NB4 (cell line): ENCODE data around the gene SH3PXD2A.

Experiments used
- DNase-seq: peaks from one replicate; pipeline ENCODE4 v3.0.0; 2010; ENCODE audit warnings: low read depth
- H3K4me3 ChIP-seq: one replicate; pipeline ENCODE4 v1.5.1; 2011; ENCODE audit warnings: mild to moderate bottlenecking, low read depth, low read length, moderate library complexity
- CTCF ChIP-seq: IDR thresholded peaks from one replicate; pipeline ENCODE4 v1.5.1; 2012; ENCODE audit warnings: low read depth, low read length
- MAX ChIP-seq: IDR thresholded peaks from 2 replicates; pipeline ENCODE4 v1.6.1; 2011; ENCODE audit warnings: low read depth, low read length
- MYC ChIP-seq: IDR thresholded peaks from 2 replicates; pipeline ENCODE4 v1.6.1; 2011; ENCODE audit warnings: low read depth, low read length
- POLR2A ChIP-seq: IDR thresholded peaks from 2 replicates; pipeline ENCODE4 v1.6.1; 2011; ENCODE audit warnings: mild to moderate bottlenecking; ENCODE audit not compliant: insufficient read length; ENCODE audit errors: extremely low read depth

SH3PXD2A gene

GRCh38 chr10:103653581-103654037, 201.8 kb downstream of the SH3PXD2A start:
- H3K4me3 ChIP-seq = no peak overlapping the region
- no peak for DNase-seq

GRCh38 chr10:103652599-103653281, 202.6 kb downstream of the SH3PXD2A start:
- TF ChIP-seq CTCF (no peak), POLR2A (no peak), MYC (no peak), MAX (no peak)
- H3K4me3 ChIP-seq = no peak overlapping the region
- DNase-seq = peak; percentile 30

More at GRCh38 chr10:103653581-103654037, 201.8 kb downstream of the SH3PXD2A start:
- TF ChIP-seq POLR2A (no peak), CTCF (no peak)

GRCh38 chr10:103651783-103652476, 203.4 kb downstream of the SH3PXD2A start:
- H3K4me3 ChIP-seq = no peak overlapping the region
- no peak for DNase-seq
- no peak for TF ChIP-seq MAX
- TF ChIP-seq MYC = no peak
- TF ChIP-seq CTCF = no peak
- no peak for TF ChIP-seq POLR2A

GRCh38 chr10:103651333-103651732, 204.0 kb downstream of the SH3PXD2A start:
- H3K4me3 ChIP-seq = no peak overlapping the region
- TF ChIP-seq POLR2A (no peak), MAX (no peak)
- DNase-seq = no peak

- no peak for TF ChIP-seq POLR2A
- no peak for TF ChIP-seq MAX
- TF ChIP-seq CTCF = no peak
- no peak for TF ChIP-seq MYC
- no peak overlapping the region for H3K4me3 ChIP-seq
- DNase-seq = no peak
Observed at GRCh38 chr10:103649654-103650423, 205.5 kb downstream of the SH3PXD2A start.

GRCh38 chr10:103648636-103649532, 206.5 kb downstream of the SH3PXD2A start:
- TF ChIP-seq POLR2A (no peak), MYC (no peak), MAX (no peak), CTCF (no peak)
- H3K4me3 ChIP-seq = no peak overlapping the region
- peak; percentile 19 for DNase-seq
